Naive thymus-derived CD4-positive, alpha-beta T cell (primary cell): ENCODE results near the gene BST1. TPM values are rescaled to one million over a fixed set of nuclear protein-coding genes. Genes with fewer than 3 reads are reported as not detected.

Experiments used
- ATAC-seq: fragments of 150-1000 bp; cut with Tn5 transposase; 2 replicates; pipeline ENCODE4 v1.10.0; 2021; ENCODE audit warnings: mild to moderate bottlenecking, moderate library complexity
- CTCF ChIA-PET: fragments of 350-600 bp; sonication (Branson Sonifier 250); formaldehyde crosslinking; loops from one replicate; lab custom pipeline; 2021; ENCODE audit warnings: antibody characterized with exemption; lab: Charles Lee
- POLR2A ChIA-PET: fragments of 350-600 bp; sonication (Branson Sonifier 250); formaldehyde crosslinking; loops from one replicate; lab custom pipeline; 2021; ENCODE audit warnings: antibody characterized with exemption, inconsistent platforms; lab: Charles Lee
- DNase-seq, 9 donors: peaks; one replicate each; pipeline versions ENCODE4 v3.0.0 to v3.0.0-alpha.2; 2020 to 2022; ENCODE audit warnings: mixed read lengths in 1 of 9
- H3K27ac ChIP-seq: one replicate; pipeline ENCODE4 v1.7.0; 2013; ENCODE audit warnings: mild to moderate bottlenecking, low read depth, low read length, moderate library complexity
- H3K27me3 ChIP-seq, 2 donors: one replicate each; pipeline ENCODE4 v1.7.0; 2013; ENCODE audit warnings: low read length in 2 of 2, mild to moderate bottlenecking in 2 of 2, moderate library complexity in 2 of 2; ENCODE audit not compliant: control insufficient read depth in 2 of 2, insufficient read depth in 2 of 2
- H3K36me3 ChIP-seq, 3 experiments: 1 replicate in 2 of 3; 2 replicates in 1 of 3; pipeline ENCODE4 v1.7.0; 2013; ENCODE audit warnings: low read length in 3 of 3, mild to moderate bottlenecking in 3 of 3, moderate library complexity in 1 of 3; ENCODE audit not compliant: insufficient read depth in 3 of 3, control insufficient read depth in 2 of 3
- H3K4me1 ChIP-seq, 2 donors: one replicate each; pipeline ENCODE4 v1.7.0; 2013; ENCODE audit warnings: low read length in 2 of 2, mild to moderate bottlenecking in 2 of 2, moderate library complexity in 1 of 2; ENCODE audit not compliant: control insufficient read depth in 2 of 2, insufficient read depth in 2 of 2
- H3K4me3 ChIP-seq: 2 replicates; pipeline ENCODE4 v1.7.0; 2013; ENCODE audit warnings: mild to moderate bottlenecking, low read length
- H3K9me3 ChIP-seq, 3 experiments: 1 replicate in 2 of 3; 2 replicates in 1 of 3; pipeline ENCODE4 v1.7.0; 2013; ENCODE audit warnings: low read length in 3 of 3; ENCODE audit not compliant: control insufficient read depth in 2 of 3
- H3K27ac Mint-ChIP-seq, 9 donors: one replicate each; pipeline ENCODE4 v1.8.0; 2020 to 2022; ENCODE audit warnings: mixed read lengths in 9 of 9, mild to moderate bottlenecking in 8 of 9, moderate library complexity in 5 of 9, inconsistent platforms in 2 of 9
- H3K27me3 Mint-ChIP-seq, 5 donors: one replicate each; pipeline ENCODE4 v1.8.0; 2021 to 2022; ENCODE audit warnings: mixed read lengths in 5 of 5, mild to moderate bottlenecking in 1 of 5
- H3K36me3 Mint-ChIP-seq, 5 donors: one replicate each; pipeline ENCODE4 v1.8.0; 2020 to 2022; ENCODE audit warnings: mixed read lengths in 5 of 5, mild to moderate bottlenecking in 3 of 5, inconsistent platforms in 1 of 5
- H3K4me1 Mint-ChIP-seq, 7 donors: one replicate each; pipeline ENCODE4 v1.8.0; 2020 to 2022; ENCODE audit warnings: mixed read lengths in 7 of 7, mild to moderate bottlenecking in 3 of 7, inconsistent platforms in 1 of 7
- H3K4me3 Mint-ChIP-seq, 10 donors: one replicate each; pipeline ENCODE4 v1.8.0; 2020 to 2022; ENCODE audit warnings: mild to moderate bottlenecking in 10 of 10, mixed read lengths in 10 of 10, moderate library complexity in 6 of 10, inconsistent platforms in 2 of 10
- H3K9me3 Mint-ChIP-seq, 11 donors: one replicate each; pipeline ENCODE4 v1.8.0; 2020 to 2022; ENCODE audit warnings: mixed read lengths in 11 of 11, mild to moderate bottlenecking in 4 of 11, inconsistent platforms in 1 of 11, moderate library complexity in 1 of 11
- intact Hi-C, 2 donors: fragments of 100-400 bp; cut with micrococcal nuclease; formaldehyde crosslinking; loops; one replicate each; pipeline ENCODE4 v1.15.1; 2023
- polyA plus RNA-seq, 2 donors: library from polyadenylated mRNA; unstranded; fragments of 300-500 nt; fragmentation: Illumina TruSeq; gene quantifications; one replicate each; pipeline ENCODE4 v1.2.3, GENCODE V29; 2021
- total RNA-seq, 6 experiments: library from RNA in 5 of 6; stranded (reverse) in 5 of 6; gene quantifications; 1 replicate in 5 of 6; 2 replicates in 1 of 6; pipeline ENCODE4 v1.2.3 and lab custom pipeline; 2021 to 2026

The BST1 gene
- total and polyA plus RNA-seq, 7 experiments from 2014 or later, result 0.45 to 41.8 (median 0.92) TPM

DNA sequence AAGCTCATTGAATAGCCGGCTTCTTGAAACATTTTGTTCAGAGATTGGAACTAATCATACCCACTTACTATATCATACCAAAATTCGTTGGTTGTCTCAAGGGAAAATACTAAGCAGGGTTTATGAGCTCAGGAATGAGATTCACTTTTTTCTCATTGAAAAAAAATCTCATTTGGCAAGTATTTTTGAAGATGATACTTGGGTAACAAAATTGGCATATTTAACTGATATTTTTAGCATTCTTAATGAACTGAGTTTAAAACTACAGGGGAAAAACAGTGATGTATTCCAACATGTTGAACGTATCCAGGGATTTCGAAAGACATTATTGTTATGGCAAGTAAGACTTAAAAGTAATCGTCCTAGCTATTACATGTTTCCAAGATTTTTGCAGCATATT, 14.8 kb upstream of the BST1 start:
- Mint-ChIP-seq H3K36me3 (peaks cover 10 to 37% (median 22%) of the 10 kb centered on the region in 5 donors), H3K4me3 (no peak overlapping the region), H3K27me3 (no peaks in the 10 kb centered on the region), H3K9me3 (peaks cover 0 to 6% (median 0%) of the 10 kb centered on the region in 11 donors), H3K27ac (no peak overlapping the region), H3K4me1 (peaks cover 17 to 40% (median 28%) of the 10 kb centered on the region in 7 donors)
- Histone ChIP-seq H3K27ac (no peak overlapping the region), H3K4me3 (no peak overlapping the region), H3K9me3 (no peaks in the 10 kb centered on the region), H3K4me1 (peaks cover 0 to 4% of the 10 kb centered on the region in 2 donors), H3K27me3 (no peaks in the 10 kb centered on the region), H3K36me3 (peaks cover 0 to 7% (median 0%) of the 10 kb centered on the region in 3 experiments)
- ATAC-seq, result no peak
- POLR2A ChIA-PET, result no interaction called here
- intact Hi-C loops, result loop anchor here in 1 of 2 donors (10.0 kb wide), 1 partner anchor 537 kb away; the partner anchor contains the start of gene TAPT1
- CTCF ChIA-PET, result interaction anchor here (0.6 kb wide), 1 partner anchor 68 kb away, joined by 3 read pairs; no protein-coding TSS in a partner anchor
- DNase-seq, result no peak

DNA sequence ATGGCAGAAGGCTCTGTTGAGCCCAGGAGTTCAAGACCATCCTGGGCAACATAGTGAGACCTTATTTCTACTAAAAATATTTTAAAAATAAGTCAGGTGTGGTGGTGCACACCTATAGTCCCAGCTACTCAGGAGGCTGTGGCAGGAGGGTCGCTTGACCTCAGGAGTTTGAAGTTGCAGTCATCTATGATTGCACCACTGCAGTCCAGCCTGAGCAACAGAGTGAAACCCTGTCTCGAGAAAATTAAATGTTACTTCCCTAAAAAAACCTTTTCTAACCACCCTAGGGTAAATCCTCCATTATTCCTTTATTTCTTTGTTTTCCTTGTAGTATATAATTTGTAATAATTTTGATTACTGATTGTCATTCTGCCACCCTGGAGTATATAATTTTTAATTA, 13.3 kb upstream of the BST1 start:
- H3K4me3 Mint-ChIP-seq, result no peak overlapping the region
- CTCF ChIA-PET, result no interaction called here
- H3K36me3 Mint-ChIP-seq, result peaks cover 10 to 37% (median 22%) of the 10 kb centered on the region in 5 donors
- peak overlapping the region in 1 of 9 donors; percentile 40 for H3K27ac Mint-ChIP-seq
- DNase-seq (no peak), ATAC-seq (peak; percentile 54)
- H3K36me3 ChIP-seq, result peaks cover 0 to 7% (median 0%) of the 10 kb centered on the region in 3 experiments
- no peaks in the 10 kb centered on the region for H3K9me3 ChIP-seq
- peaks cover 9 to 25% (median 16%) of the 10 kb centered on the region in 7 donors for H3K4me1 Mint-ChIP-seq
- no peaks in the 10 kb centered on the region for H3K27me3 ChIP-seq
- no peak overlapping the region for H3K4me3 ChIP-seq
- H3K4me1 ChIP-seq, result no peaks in the 10 kb centered on the region
- H3K27ac ChIP-seq, result no peak overlapping the region
- H3K27me3 Mint-ChIP-seq, result no peaks in the 10 kb centered on the region
- H3K9me3 Mint-ChIP-seq, result peaks cover 0 to 6% (median 0%) of the 10 kb centered on the region in 11 donors
- POLR2A ChIA-PET, result interaction anchor here (0.6 kb wide), 1 partner anchor 66 kb away, joined by 9 read pairs; no protein-coding TSS in a partner anchor
- intact Hi-C loops, result loop anchor here in 1 of 2 donors (10.0 kb wide), 1 partner anchor 535 kb away; the partner anchor contains the start of gene TAPT1

DNA sequence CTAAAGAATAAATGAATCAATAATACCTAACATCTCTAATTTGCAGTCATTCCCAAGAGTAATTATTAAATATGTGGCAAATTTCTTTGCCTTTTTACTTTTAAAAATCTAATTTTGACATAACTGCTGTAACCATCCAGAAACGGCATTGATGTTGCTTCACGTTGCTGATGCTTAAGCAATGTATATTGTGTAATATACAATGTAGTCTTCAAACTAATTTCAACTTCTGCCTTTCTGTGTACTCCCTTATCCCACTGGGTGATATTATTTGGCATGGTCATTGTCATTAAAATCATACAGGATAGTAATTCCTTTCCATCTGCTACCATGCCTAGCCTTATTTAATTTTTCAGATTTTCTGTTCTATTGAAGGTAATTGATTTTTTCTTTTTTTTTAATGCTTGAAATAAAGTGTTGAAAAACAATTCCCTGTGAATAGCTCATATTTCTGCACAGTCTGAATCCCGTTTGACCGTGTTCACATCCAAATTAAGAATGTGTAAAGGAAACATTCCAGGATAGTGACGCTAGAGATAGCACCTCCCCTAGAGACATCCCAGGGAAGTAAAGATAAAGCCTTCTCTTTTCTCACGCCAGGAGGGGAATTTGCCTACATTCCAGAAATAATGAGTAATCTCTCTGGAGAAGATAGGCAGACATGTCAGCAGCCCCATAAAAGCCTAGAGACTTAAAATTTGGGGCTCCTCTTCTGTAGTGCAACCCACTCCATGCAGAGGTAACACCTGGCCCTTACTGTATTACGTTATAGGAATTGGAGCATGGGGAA, 12.7 kb upstream of the BST1 start:
- no peaks in the 10 kb centered on the region for H3K4me1 ChIP-seq
- CTCF ChIA-PET, result no interaction called here
- no peaks in the 10 kb centered on the region for H3K9me3 ChIP-seq
- ATAC-seq (peak; percentile 63), DNase-seq (no peak)
- intact Hi-C loops, result no loop called here
- H3K27ac ChIP-seq, result no peak overlapping the region
- H3K27me3 Mint-ChIP-seq, result no peaks in the 10 kb centered on the region
- POLR2A ChIA-PET, result interaction anchor here (0.6 kb wide), 1 partner anchor 66 kb away, joined by 9 read pairs; no protein-coding TSS in a partner anchor
- H3K4me3 Mint-ChIP-seq, result no peak overlapping the region
- peaks cover 0 to 2% (median 0%) of the 10 kb centered on the region in 11 donors for H3K9me3 Mint-ChIP-seq
- no peak overlapping the region for H3K4me3 ChIP-seq
- no peak overlapping the region for H3K27ac Mint-ChIP-seq
- peaks cover 0 to 7% (median 0%) of the 10 kb centered on the region in 3 experiments for H3K36me3 ChIP-seq
- H3K4me1 Mint-ChIP-seq, result peaks cover 4 to 18% (median 9%) of the 10 kb centered on the region in 7 donors
- peaks cover 9 to 31% (median 18%) of the 10 kb centered on the region in 5 donors for H3K36me3 Mint-ChIP-seq
- no peaks in the 10 kb centered on the region for H3K27me3 ChIP-seq

DNA sequence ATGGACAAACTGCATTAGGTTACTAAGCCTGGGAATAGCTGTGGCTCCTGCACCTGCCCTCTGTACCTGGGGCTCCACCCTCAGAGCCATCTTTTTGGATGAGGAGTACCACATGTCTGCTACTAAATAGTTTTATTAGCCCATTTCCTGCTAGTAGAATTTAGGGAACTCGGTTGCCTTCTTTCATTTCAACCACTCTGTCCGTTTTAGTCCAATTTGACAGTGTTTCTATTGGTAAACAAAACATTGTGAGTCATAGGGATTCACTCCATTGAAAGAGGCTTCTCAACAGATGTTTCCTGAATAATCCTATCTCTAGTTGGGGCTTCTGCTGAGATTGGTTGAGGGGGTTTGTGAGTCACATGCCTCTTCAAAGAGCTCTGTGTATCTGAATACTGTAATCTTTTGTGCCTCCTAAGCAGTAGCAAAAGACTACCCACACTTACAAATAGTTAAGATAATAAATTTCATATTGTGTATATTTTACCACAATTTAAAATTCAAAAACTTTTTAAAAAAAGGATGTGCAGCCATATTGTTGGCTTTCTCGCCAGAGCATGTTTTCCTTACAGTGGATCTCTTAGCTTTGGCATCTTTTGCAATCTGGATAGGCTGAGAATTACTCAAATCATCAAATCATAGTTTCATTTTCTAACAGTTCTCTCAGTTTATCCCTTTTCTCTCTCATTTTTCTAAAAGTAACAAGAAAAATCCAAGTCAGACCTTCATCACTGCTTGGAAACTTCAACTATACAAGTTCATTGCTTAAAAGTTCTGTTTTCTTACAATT, 11.3 kb upstream of the BST1 start:
- H3K27ac Mint-ChIP-seq, result no peak overlapping the region
- ChIA-PET CTCF (no interaction called here), POLR2A (no interaction called here)
- Histone ChIP-seq H3K4me1 (no peaks in the 10 kb centered on the region), H3K9me3 (no peaks in the 10 kb centered on the region), H3K36me3 (peaks cover 0 to under 1% (median 0%) of the 10 kb centered on the region in 3 experiments), H3K27ac (no peak overlapping the region), H3K27me3 (no peaks in the 10 kb centered on the region), H3K4me3 (no peak overlapping the region)
- H3K9me3 Mint-ChIP-seq, result no peaks in the 10 kb centered on the region
- H3K4me1 Mint-ChIP-seq, result peaks cover 0 to 9% (median under 1%) of the 10 kb centered on the region in 7 donors
- no peak for DNase-seq
- no peaks in the 10 kb centered on the region for H3K27me3 Mint-ChIP-seq
- ATAC-seq, result peak; percentile 44
- peaks cover 2 to 22% (median 12%) of the 10 kb centered on the region in 5 donors for H3K36me3 Mint-ChIP-seq
- H3K4me3 Mint-ChIP-seq, result no peak overlapping the region
- intact Hi-C loops, result no loop called here

DNA sequence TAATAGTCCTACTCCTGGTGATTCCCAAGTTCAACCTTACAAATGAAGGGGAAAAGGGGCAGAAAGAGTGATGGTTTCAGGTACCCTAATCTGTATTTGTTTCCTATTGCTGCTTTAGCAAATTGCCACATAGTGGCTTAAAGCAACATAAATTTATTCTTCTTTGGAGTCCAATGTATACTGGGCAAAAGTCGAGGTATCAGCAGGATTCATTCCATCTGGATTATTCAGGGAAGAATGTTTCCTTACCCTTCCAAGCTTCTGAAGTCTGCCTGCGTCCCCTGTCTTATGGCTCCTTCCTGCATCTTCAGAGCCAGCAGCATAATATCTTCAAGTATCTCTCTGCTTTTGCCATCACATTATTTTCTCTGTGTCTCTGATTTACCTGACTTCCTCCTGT, 10.3 kb upstream of the BST1 start:
- no peak overlapping the region for H3K27ac Mint-ChIP-seq
- peaks cover 0 to 7% (median 6%) of the 10 kb centered on the region in 7 donors for H3K4me1 Mint-ChIP-seq
- H3K4me3 ChIP-seq, result no peak overlapping the region
- ChIA-PET POLR2A (interaction anchor here (0.6 kb wide), 2 partner anchors 336 to 470 kb away, joined by 4 read pairs; no protein-coding TSS in a partner anchor), CTCF (no interaction called here)
- H3K36me3 Mint-ChIP-seq, result peaks cover 0 to 13% (median 7%) of the 10 kb centered on the region in 5 donors
- H3K9me3 ChIP-seq, result no peaks in the 10 kb centered on the region
- ATAC-seq (no peak), DNase-seq (no peak)
- no peaks in the 10 kb centered on the region for H3K4me1 ChIP-seq
- no peak overlapping the region for H3K4me3 Mint-ChIP-seq
- H3K36me3 ChIP-seq, result no peaks in the 10 kb centered on the region
- intact Hi-C loops, result no loop called here
- H3K27ac ChIP-seq, result no peak overlapping the region
- H3K27me3 Mint-ChIP-seq, result peaks cover 0 to 6% (median 2%) of the 10 kb centered on the region in 5 donors
- H3K27me3 ChIP-seq, result no peaks in the 10 kb centered on the region
- H3K9me3 Mint-ChIP-seq, result no peaks in the 10 kb centered on the region

DNA sequence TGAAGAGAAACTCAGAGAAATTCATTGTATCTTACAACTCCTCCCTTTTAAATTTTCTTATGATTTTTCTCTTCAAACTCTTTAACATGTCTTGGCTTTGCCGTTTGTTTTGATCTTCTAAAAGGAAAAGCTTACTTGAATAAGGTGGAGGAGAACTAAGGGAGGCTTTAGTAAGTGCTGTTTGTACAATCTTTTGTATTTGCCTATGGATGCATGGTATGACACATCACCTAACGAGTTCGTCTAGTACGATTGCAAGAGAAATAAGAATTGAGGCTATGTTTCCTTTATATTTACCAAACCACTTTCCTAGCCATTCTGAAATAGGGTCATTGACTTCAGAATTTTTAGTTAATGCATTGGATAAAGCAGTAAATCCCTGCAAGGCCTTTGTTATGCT, 8.4 kb upstream of the BST1 start:
- intact Hi-C loops, result no loop called here

More for the DNA sequence above, 8.4 kb upstream of the BST1 start:
- ATAC-seq (no peak), DNase-seq (no peak)
- Histone ChIP-seq H3K4me3 (no peak overlapping the region), H3K36me3 (no peaks in the 10 kb centered on the region), H3K4me1 (no peaks in the 10 kb centered on the region), H3K9me3 (no peaks in the 10 kb centered on the region), H3K27me3 (no peaks in the 10 kb centered on the region), H3K27ac (no peak overlapping the region)
- Mint-ChIP-seq H3K27ac (no peak overlapping the region), H3K4me3 (no peak overlapping the region), H3K36me3 (peaks cover 0 to 4% (median 0%) of the 10 kb centered on the region in 5 donors), H3K27me3 (peaks cover 7 to 15% (median 8%) of the 10 kb centered on the region in 5 donors), H3K9me3 (no peaks in the 10 kb centered on the region), H3K4me1 (peaks cover 0 to 7% (median 6%) of the 10 kb centered on the region in 7 donors)
- ChIA-PET POLR2A (interaction anchor here (0.6 kb wide), 1 partner anchor 669 kb away, joined by 4 read pairs; no protein-coding TSS in a partner anchor), CTCF (no interaction called here)
